Stimulated activated CD4-positive, alpha-beta T cell treated with anti-CD3 and anti-CD28 coated beads, Interleukin-4, amount 100 ng/mL, for 4 hours (primary cell): Measurements from ENCODE around the gene TRIM24.
"Not testable (repeated sequence)": the region's sequence is repeated elsewhere in the genome, so short reads cannot be mapped to it uniquely, and the experiment has no call there.

ENCODE experiments used
- DNase-seq, 2 experiments: peaks; one replicate each; pipeline ENCODE4 v3.0.0-alpha.2; 2020

The TRIM24 gene

DNA sequence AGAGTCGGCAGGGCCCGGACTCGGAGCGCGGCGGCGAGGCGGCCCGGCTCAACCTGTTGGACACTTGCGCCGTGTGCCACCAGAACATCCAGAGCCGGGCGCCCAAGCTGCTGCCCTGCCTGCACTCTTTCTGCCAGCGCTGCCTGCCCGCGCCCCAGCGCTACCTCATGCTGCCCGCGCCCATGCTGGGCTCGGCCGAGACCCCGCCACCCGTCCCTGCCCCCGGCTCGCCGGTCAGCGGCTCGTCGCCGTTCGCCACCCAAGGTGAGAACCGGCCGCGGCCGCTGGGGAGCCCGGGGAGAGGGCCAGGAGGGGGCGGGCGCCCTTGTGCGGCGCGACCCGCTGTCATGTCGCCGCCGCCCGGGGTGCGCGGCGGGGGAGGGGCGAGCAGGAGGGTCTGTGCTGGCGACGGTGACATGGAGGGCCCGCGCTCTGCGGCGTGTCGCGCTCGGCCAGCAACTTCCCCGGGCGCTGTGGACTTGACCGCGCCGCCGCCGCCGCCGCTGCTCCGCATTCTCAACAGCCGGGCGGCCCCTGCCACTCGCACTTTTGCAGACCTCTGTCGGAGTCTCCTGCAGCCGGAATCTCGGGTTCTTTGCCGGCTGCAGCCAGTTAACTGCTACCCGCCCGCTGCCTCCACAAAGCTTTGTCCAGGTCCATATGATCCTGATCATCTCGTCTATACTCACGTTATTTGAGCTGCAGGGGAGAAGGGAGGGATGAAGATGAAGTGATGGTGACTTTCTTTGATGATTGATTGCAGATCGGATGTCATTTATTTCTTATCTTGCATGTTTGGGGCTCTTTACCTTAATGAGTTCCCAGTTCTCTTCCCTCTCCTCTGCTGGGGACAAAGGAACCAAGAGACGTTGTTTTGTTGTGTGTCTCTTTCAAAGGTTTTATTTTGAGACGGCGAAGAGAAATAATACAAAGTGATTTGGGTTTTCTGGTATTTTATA is 869 bp downstream of the TRIM24 start:
- peak; percentile 46 to 57 for DNase-seq

DNA sequence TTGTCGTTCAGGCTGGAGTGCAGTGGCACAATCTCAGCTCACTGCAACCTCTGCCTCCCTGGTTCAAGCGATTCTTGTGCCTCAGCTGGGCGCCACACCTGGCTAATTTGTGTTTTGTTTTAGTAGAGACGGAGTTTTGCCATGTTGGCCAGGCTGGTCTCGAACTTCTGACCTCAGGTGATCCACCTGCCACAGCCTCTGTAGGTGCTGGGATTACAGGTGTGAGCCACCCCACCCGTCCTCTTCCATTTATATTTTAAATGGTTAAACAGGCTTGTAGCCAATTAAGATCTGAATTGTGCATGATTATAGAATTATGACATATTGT is 3.2 kb downstream of the TRIM24 start:
- not testable (repeated sequence) for DNase-seq

DNA sequence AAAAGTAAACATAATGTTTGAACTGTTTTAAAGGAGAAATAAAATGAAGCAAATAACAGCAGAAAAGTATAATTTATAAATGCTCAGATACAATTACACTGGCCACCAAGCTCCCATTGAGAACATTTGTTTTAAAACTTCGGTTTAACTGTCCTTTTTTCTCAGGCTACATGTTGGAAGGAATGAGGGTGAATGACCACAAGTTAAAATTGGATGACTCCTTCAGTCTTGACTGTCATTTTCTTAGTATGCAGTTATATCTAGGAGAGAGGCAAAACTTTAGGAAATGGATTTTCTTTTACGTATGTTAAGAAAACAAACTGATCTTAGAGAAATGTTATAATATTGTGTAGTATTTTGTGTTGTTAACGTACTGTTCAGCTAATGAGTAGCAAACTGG is 5.0 kb downstream of the TRIM24 start:
- DNase-seq: no peak

DNA sequence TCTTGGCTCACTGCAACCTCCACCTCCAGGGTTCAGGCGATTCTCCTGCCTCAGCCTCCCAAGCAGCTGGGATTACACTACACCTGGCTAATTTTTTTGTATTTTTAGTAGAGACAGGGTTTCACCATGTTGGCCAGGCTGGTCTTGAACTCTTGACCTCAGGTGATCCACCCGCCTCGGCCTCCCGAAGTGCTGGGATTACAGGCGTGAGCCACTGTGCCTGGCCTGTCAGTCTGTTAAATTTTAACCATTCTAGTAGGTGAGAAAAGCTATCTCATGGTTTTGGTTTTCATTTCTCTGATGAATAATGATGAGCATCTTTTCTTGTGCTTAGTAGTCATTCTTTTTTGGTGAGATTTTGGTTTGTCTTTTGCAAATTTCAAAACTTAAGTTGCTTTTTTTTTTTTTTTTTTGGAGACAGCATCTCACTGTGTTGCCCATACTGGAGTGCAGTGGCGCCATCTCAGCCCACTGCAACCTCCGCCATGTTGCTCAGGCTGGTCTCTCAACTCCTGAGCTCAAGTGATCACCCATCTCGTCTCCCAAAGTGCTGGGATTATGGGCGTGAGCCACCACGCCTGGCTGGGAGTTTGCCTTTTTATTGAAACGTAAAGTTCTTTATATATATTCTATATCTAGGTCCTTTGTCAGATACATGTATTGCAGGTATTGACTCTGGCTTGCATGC is 6.2 kb downstream of the TRIM24 start:
- DNase-seq: not testable (repeated sequence)

DNA sequence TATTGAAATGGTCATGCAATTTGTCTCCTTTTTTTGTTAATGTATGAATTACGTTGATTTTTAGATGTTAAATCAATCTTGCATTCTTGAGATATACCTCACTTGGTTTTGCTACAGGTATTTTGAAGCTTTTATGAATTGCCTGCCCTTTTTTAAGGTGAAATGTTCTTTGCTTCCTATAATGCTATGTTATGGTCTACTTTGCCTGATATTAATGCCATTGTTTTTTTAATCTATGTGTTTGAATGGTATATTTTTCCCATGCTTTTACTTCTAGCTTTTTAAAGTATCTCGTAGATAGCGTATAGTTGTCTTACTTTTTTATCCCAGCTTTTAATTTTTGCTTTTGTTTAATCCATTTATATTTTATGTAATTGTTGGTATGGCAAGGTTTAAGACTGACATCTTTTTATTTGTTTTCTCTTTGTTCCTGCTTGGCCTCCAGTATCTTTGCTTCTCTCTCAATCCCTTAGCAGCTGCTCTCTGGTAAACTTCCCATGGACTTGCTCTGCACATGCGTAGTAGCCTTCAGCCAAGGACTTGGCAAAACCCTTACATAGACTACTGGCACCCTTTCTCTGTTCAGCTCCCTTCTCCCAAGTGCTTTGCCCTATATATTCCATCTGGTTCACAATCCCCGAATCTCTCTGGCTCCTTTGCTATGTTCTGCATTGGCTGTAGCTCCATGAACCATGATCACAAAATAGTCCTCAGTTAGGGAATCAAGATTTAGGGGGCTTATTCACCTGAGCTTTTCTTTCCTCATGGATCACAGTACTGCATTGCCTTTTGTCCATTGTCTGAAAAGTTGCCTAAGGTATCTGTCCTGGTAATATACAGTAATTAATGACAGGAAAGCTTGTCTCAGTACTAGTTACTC is 8.4 kb downstream of the TRIM24 start:
- no peak for DNase-seq

DNA sequence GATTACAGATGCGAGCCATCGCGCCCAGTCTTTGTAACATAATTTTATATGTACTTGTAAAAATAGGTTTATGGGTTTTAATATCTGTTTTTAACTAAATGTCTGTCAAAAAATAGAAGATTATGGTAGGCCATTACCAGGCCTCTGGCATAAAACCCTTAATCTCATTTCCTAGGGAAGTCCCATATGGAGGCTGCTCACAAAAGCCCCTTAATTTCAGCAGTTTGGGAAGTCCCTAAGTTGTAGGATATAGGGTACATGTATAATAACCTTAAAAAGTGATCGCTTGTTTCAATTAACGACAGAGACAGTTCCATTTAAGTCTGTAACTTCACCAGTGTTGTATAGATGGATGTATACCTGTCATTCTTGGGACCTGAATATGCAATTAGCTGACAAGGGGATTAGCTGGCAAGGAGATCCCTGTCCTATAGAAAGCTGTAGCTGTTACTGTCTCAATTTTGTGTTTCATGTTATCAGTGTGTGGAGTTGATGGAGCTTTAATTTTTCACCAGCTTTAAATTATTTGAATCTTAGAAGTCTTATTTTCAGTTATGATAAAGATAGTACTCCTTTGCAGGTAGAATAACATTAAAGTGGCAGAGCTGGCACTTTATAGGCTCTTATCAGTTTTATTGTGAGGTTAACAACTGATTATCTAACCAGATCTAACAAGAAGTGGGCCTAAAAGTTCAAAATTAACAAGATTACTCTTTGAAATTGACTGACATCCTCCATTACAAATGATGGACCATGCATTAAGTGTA is 10.5 kb downstream of the TRIM24 start:
- DNase-seq: no peak

DNA sequence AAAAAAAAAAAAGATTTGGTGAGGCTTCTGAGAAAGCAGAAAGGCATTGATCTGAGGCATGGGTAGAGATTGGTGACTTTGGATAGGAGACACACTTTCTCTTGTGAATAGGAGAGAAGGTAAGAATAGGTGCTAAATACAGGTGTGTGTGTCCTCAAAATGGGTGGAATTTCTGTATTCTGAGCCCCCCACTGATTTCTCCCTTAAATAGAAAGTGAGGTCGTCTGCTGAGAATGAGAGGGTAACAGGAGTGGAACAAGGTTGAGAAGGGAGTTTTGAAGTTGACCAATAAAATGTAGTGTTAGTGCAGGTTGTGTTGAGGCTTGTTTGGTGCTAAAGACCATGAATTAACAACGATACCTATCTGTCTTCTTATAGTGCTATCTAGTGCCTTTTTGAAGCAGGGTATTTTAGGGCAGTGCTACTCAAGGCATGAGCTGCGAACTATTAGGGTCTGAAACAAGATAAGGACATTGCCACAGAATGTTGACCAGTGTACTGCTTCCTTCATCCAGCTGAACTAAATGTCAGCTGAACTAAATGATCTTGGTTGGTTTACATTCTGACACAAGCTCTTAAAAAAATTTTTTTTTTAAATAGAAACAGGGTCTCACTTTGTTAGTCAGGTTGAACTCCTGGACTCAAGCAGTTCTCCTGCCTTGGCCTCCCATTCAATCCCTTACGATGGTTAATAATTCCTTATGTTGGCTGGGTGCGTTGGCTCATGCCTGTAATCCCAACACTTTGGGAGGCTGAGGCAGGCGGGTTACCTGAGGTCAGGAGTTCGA is 12.4 kb downstream of the TRIM24 start:
- DNase-seq: no peak

DNA sequence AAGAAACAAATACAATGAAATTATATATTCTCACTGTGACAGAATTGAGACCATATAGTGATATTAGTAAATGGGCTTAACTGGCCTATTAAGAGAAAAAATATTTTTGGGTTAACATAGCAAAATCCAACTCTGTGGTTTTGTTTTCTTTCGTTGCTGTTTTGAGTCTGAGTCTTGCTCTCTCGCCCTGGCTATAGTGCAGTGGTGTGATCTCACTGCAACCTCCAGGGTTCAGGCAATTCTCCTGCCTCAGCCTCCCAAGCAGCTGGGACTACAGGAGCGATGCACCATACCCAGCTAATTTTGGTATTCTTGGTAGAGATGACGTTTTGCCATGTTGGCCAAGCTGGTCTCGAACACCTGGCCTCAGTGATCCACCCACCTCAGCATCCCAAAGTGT is 15.3 kb downstream of the TRIM24 start:
- DNase-seq: no peak

DNA sequence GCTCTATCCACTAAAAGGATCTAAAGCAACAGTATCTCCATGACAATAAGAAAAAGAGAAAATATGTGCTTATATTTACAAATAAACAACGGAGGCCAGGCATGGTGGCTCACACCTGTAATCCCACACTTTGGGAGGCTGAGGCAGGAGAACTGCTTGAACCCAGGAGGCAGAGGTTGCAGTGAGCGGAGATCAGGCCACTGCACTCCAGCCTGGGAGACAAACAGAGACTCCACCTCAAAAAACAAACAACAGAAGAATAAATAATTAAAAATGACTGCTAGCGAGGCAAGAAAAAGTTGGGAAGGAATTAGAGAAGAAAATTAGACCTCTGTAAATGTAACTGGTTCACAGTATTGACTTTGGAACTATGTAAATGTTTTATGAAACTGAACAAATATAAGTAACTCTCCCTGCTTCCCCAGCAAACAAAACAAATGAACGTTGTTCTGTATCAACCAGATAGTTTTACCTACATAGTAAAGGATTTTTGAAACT is 17.1 kb downstream of the TRIM24 start:
- no peak for DNase-seq

DNA sequence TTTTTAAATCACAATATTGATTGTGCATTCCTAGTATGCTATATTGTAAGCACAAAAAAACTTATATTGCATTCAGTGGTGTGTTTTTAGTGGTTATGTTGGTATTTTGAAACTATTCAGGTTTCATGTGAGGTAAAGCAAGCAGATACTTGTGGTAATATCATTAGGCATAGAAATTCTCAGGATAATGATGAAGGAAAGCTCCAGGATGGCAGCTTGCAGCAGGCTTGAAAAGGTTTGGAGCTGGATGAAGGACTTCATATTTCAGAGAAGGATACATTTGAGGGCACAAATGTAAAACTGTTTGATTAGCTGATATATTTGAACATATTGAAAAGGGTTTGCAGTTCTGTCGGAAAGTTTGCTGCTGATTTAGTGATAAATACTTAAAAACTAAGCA is 17.5 kb downstream of the TRIM24 start:
- DNase-seq: no peak

DNA sequence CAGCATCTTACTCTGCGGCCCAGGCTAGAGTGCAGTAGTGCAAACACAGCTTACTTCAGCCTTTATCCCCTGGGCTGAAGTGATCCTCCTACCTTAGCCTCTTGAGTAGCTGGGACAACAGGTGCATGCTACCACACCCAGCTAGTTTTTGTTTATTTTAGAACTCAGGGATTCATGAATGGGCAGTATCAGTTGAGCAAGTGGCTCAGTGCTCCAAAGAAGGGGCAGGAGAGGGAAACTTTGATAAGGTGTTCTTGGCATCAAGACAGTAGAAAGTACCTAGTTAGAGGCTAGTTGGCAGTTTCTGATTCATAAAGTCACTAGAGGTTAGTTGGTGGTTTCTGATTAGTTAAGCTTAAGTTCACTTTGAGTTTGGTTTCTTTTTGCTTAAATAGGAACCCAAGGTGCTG is 18.4 kb downstream of the TRIM24 start:
- DNase-seq: no peak

DNA sequence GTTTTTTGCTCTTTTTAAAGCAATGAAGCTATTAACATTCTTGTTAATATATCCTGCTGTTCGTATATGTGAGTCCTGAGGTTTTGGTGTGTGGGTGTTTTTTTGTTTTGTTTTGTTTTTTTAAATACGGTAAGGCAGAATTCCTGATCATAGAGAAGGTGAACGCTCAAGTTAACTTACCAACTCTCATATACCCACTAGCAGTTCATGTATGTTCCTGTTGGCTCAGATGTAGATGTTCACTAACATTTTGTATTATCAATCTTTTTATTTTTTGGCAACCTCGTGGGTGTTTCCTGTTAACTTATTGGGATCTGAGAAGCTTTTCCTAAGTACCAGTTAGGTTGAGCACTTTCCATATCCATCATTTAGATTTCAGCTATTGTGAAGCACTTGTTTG is 20.5 kb downstream of the TRIM24 start:
- no peak for DNase-seq

DNA sequence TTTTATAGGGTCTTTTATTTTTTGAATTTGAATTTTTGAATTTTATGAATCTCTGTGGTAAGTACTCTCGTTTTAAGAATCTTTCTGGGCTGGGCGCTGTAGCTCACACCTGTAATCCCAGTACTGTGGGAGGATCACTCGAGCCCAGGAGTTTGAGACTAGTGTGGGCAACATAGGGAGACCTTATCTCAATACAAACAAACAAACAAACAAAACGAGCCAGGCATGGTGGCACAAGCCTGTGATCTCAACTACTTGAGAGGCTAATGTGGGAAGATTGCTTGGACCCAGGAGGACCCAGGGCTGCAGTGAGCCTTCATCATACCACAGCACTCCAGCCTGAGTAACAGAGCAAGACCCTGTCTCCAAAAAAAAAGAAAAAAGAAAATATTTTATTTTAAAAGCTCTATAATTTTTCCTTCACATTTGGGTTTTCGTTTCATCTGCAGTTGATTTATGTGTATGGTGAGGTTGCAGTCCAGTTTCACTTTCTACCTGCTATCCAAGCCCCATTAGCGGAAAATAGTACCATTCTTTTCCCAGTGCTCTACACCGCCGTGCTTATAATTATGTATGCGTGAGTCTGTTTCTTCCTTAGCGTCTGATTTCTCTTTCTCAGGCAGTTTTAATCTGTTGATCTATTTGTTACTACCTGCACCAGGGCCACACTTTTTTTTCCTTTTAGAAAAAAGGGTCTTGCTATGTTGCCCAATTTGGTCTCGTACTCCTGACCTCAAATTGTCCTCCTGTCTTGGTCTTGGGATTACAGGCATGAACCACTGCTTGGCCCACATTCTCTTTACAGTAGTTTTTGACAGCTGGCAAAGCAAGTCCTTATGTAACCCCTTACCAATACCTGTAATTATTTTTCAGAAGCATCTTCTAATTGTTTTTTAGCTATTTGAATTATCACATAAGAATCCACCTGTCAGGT is 21.7 kb downstream of the TRIM24 start:
- DNase-seq: no peak

DNA sequence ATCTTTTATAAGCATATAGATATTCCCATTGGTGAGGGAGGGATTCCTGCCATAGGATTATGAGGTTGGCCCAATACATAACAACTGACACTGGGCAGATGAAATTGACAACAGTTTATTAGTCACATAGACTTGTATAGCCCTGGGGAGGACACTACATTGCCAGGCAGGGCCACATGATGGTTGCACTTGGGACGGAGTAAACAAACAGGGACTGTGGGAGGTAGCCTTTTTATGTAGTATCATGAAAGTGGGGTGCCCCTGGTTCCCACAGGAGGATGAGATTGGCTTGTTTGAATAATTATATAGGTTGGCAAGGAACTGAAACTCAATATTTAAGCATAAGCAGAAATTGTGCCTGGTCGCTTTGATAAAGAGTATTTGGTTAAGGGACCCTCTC is 23.5 kb downstream of the TRIM24 start:
- DNase-seq: no peak

DNA sequence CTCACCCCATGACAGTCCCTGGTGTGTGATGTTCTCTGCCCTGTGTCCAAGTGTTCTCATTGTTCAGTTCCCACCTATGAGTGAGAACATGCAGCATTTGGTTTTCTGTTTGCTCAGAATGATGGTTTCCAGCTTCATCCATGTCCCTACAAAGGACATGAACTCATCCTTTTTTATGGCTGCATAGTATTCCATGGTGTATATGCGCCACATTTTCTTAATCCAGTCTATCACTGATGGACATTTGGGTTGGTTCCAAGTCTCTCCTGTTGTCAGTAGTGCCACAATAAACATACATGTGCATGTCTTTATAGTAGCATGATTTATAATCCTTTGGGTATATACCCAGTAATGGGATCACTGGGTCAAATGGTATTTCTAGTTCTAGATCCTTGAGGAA is 25.4 kb downstream of the TRIM24 start:
- not testable (repeated sequence) for DNase-seq

DNA sequence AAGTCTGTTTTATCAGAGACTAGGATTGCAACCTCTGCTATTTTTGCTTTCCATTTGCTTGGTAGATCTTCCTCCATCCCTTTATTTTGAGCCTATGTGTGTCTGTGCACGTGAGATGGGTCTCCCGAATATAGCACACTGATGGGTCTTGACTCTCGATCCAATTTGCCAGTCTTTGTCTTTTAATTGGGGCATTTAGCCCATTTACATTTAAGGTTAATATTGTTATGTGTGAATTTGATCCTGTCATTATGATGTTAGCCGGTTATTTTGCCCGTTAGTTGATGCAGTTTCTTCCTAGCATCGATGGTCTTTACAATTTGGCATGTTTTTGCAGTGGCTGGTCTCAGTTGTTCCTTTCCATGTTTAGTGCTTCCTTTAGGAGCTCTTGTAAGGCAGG is 29.1 kb downstream of the TRIM24 start:
- not testable (repeated sequence) for DNase-seq

DNA sequence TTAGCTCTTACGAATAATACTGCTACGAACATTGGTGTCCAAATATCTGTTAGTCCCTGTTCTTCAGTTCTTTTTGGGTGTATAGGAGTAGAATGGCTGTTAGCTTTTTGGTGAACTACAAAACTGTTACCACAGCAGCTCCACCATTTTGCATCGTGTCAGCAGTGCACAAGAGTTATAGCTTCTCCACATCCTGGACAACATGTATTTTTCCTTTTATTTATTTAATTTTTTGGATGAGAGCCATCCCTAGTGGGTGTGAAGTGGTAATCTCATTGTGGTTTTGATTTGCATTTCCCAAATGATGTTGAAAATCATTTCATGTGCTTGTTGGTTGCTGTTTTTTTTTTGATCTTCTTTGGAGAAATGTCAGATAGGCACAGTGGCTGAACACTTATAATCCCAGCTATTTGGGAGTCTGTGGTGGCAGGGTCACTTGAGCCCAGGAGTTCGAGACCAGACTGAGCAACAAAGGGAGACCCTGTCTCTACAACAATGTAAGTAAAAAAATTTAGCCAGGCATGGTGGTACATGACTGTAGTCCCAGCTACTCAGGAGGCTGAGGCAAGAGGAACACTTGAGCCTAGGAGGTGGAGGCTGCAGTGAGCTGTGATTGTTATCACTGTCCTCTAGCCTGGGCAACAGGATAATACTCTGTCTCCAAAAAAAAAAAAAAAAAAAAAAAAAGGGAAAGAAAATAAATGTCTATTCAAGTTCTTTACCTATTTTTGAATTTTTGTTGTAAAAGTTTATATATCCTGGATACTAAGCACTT is 31.7 kb downstream of the TRIM24 start:
- no peak for DNase-seq

DNA sequence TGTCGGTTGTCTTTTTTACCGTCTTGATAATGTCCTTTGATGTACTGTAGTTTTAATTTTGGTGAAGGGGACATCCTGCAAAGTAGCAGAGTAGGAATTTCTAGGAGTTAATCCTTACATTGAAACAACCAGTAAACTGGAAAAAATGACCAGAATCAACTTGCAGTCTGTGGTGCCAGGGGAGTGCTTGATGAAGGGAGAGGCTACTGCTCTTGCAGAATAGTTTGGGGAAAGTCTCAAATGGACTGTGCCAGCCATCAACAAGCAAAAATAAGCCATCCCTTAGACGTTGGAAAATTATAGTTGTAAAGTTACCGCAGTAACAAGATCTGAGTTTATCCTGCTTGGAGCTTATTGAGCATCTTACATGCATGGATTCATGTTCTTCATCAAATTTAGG is 32.4 kb downstream of the TRIM24 start:
- no peak for DNase-seq

DNA sequence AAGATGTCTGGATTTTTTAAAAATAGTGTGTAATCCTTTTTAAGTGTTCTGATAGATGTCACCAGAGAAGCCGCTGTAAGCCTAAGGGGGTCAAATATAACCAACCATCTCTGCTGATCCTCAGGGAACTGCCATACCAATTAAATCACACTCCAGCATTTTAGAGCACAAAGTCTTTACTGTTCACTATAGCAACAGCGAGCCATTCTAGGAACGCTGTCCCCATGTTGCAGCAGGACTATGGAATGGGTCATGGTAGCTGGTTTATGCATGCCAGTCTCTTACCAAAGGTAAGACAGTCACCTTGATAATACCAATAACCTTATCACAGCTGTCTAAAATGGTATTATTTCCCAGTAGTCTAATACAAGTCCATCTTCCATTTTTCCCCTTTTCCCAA is 33.5 kb downstream of the TRIM24 start:
- no peak for DNase-seq

DNA sequence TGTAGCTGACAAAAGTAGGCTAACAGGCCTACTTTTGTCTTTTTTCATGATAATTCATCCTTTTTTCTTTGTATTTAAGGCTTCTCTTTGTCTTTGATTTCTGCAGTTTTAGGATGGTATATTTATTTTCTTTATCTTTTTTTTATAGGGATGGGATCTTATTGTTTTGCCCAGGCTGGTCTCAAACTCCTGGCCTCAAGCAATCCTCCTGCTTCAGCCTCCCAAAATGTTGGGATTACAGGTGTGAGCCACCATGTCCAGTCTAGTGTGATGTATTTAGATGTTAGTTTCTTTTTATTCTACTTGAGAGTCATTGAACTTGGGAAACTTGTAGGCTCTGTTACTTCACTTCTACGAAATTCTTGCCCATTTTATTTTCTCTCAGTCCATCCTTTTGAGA is 35.4 kb downstream of the TRIM24 start:
- DNase-seq: no peak
